GM12891 (cell line): ENCODE data around the gene ABHD17B.

Experiments
- POLR2A ChIP-seq: IDR thresholded peaks from 2 replicates; pipeline ENCODE4 v1.6.1; 2011; ENCODE audit warnings: low read depth, low read length, control low read depth
- POLR2AphosphoS5 ChIP-seq: IDR thresholded peaks from 2 replicates; pipeline ENCODE4 v1.6.1; 2011; ENCODE audit warnings: low read depth, low read length, control low read depth
- TAF1 ChIP-seq: IDR thresholded peaks from 2 replicates; pipeline ENCODE4 v1.6.1; 2011; ENCODE audit warnings: low read depth, low read length, control low read depth

GRCh38 chr9:71830929-71831328, 80.1 kb downstream of the ABHD17B start:
- TF ChIP-seq POLR2A = no peak
- TF ChIP-seq POLR2AphosphoS5 = no peak
- no peak for TF ChIP-seq TAF1
